Dedifferentiated amniotic fluid mesenchymal stem cell (primary cell): ENCODE data around the gene NAT10.

Experiments
- DNase-seq: peaks from one replicate; pipeline ENCODE4 v3.0.0-alpha.2; 2016; ENCODE audit errors: extremely low spot score

The NAT10 gene

GRCh38 chr11:34189191-34189590, 83.8 kb downstream of the NAT10 start:
- DNase-seq, result no peak

GRCh38 chr11:34190192-34191139, 85.0 kb downstream of the NAT10 start:
- no peak for DNase-seq

DNA sequence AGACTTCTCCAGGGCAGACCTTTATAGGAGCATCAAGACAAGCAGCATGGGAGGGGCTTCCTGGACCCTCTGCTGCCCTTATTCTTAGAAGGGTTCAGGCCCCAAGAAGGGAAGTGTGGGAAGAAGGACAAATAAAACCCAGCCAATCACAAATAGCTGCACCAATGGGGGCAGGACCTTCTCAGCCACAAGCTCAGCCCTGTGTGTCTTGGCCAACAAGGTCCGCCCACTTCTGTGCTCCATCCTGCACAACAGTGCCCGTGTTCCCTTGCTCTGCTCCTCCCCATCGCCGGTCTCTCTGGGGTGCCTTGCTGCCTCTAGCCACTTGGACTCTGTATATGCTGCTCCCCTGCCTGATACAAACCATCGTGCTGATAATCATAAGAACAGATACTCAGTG, 86.1 kb downstream of the NAT10 start:
- no peak for DNase-seq

- peak; percentile 95 for DNase-seq
These were observed 87.3 kb downstream of the NAT10 start for GRCh38 chr11:34192481-34193401.

GRCh38 chr11:34194576-34195335, 89.3 kb downstream of the NAT10 start:
- no peak for DNase-seq
